ENCODE results near the gene NUDT16L1.

Gene NUDT16L1

DNA sequence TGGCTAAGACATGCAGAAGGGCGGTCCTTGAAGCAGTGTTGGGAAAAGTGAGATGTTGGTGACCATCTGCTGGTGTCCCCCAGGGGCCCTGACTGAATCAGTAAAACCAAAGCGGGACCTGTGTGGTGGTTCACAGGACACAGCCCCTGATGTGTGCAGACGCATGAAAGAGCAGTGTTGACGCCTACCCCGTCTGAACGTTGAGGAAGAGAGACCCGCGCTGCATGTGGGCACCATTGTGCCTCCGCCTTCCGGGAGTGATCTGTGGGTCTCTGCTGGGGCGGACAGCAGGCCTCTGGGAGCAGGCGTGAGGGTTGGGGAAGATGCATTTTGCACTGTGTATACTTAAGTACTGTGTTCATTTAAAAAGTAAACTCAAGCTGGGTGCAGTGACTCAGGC, 37.1 kb upstream of the NUDT16L1 start (continued):
- TF ChIP-seq, protein P1, sequence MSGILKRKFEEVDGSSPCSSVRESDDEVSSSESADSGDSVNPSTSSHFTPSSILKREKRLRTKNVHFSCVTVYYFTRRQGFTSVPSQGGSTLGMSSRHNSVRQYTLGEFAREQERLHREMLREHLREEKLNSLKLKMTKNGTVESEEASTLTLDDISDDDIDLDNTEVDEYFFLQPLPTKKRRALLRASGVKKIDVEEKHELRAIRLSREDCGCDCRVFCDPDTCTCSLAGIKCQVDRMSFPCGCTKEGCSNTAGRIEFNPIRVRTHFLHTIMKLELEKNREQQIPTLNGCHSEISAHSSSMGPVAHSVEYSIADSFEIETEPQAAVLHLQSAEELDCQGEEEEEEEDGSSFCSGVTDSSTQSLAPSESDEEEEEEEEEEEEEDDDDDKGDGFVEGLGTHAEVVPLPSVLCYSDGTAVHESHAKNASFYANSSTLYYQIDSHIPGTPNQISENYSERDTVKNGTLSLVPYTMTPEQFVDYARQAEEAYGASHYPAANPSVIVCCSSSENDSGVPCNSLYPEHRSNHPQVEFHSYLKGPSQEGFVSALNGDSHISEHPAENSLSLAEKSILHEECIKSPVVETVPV (CRISPR knock-in tag; IDR thresholded peaks at IDR 0.05), result no peak
- no peak for TF ChIP-seq ZNF565 (CRISPR knock-in tag; conservative IDR thresholded peaks at IDR 0.05; ENCODE audit: low read depth)

- no peak for TF ChIP-seq ARNTL (CRISPR knock-in tag; IDR thresholded peaks at IDR 0.05; ENCODE audit: borderline replicate concordance, low read depth)
- no peak for TF ChIP-seq SNAI2 (CRISPR knock-in tag; IDR thresholded peaks at IDR 0.05)
- TF ChIP-seq, protein P2, sequence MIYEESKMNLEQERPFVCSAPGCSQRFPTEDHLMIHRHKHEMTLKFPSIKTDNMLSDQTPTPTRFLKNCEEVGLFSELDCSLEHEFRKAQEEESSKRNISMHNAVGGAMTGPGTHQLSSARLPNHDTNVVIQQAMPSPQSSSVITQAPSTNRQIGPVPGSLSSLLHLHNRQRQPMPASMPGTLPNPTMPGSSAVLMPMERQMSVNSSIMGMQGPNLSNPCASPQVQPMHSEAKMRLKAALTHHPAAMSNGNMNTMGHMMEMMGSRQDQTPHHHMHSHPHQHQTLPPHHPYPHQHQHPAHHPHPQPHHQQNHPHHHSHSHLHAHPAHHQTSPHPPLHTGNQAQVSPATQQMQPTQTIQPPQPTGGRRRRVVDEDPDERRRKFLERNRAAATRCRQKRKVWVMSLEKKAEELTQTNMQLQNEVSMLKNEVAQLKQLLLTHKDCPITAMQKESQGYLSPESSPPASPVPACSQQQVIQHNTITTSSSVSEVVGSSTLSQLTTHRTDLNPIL (CRISPR knock-in tag; IDR thresholded peaks at IDR 0.05; ENCODE audit: low read depth), result no peak
- no peak for TF ChIP-seq OSR1 (CRISPR knock-in tag; IDR thresholded peaks at IDR 0.05)
- TF ChIP-seq, protein P1 (CRISPR knock-in tag; IDR thresholded peaks at IDR 0.05), result no peak
- no peak for TF ChIP-seq PPARA (CRISPR knock-in tag; IDR thresholded peaks at IDR 0.05; ENCODE audit: borderline replicate concordance)
- no peak for TF ChIP-seq CSDC2 (CRISPR knock-in tag; IDR thresholded peaks at IDR 0.05)
- TF ChIP-seq, protein P3, sequence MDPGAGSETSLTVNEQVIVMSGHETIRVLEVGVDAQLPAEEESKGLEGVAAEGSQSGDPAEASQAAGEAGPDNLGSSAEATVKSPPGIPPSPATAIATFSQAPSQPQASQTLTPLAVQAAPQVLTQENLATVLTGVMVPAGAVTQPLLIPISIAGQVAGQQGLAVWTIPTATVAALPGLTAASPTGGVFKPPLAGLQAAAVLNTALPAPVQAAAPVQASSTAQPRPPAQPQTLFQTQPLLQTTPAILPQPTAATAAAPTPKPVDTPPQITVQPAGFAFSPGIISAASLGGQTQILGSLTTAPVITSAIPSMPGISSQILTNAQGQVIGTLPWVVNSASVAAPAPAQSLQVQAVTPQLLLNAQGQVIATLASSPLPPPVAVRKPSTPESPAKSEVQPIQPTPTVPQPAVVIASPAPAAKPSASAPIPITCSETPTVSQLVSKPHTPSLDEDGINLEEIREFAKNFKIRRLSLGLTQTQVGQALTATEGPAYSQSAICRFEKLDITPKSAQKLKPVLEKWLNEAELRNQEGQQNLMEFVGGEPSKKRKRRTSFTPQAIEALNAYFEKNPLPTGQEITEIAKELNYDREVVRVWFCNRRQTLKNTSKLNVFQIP (CRISPR knock-in tag; IDR thresholded peaks at IDR 0.05; ENCODE audit: borderline replicate concordance, low read depth), result no peak
- no peak for TF ChIP-seq ZNF565 (CRISPR knock-in tag; conservative IDR thresholded peaks at IDR 0.05; ENCODE audit: low read depth)
- TF ChIP-seq ISL1 (CRISPR knock-in tag; IDR thresholded peaks at IDR 0.05), result no peak
Measured at GRCh38 chr16:4656695-4657686, 36.4 kb upstream of the NUDT16L1 start.

DNA sequence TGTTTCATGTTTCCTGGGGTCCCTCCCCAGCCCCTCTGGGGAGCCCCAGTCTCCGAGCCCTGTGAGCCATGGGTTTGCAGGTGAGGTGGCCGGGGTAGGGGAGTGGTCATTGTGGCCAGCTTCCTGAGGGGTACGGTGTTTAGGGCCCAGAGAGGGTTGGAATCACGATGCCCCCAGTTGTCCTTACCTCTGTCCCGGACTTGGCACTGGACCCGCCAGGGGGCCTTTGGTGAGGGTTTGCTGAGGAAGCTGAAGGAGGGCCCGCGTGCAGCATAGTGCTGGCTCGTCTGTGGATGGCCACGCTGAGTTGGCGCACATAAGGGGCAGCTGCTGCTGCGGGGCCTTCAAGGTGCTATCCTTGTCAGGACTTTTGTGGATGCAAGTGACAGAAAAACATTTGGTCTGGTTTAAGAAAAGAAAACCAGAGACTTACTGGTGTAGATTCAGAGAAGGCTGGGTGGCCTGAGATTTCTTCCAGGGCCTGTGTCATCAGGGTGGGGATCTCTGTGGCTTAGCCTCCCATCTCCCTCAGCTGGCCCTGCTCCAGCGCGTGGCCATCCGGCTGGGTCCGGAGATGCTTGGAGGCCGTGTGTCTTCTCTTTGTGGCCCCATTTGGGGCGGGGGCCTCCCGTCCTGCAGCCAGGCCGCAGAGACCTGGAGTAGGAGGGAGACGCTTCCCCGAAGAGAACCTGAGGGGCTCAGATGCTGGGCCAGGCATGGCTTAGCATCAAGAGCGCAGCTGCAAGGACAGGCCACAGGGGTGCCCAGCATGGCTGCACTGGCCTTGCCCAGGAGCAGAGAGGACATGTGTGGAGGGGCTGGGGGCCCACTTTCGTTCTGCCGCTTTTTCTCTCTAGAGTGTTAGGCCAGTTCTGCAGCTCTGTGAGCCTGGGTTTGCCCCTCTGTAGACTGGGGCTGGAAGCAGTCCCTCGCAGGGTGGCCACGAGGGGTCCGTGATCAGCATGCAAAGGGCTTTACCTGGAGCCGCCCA, 33.7 kb upstream of the NUDT16L1 start:
- ATAC-seq, result no peak; the same call in 2 of the 3 replicates
- TF ChIP-seq ZC3H10 (CRISPR knock-in tag; IDR thresholded peaks at IDR 0.05), result no peak
- no peak for TF ChIP-seq TSHZ2 (CRISPR knock-in tag; IDR thresholded peaks at IDR 0.05)
- TF ChIP-seq TOX (CRISPR knock-in tag; IDR thresholded peaks at IDR 0.05; ENCODE audit: borderline replicate concordance), result no peak
- TF ChIP-seq BACH2 (CRISPR knock-in tag; IDR thresholded peaks at IDR 0.05; ENCODE audit: borderline replicate concordance), result no peak
- no peak for TF ChIP-seq ESRRG (CRISPR knock-in tag; IDR thresholded peaks at IDR 0.05)

More at GRCh38 chr16:4656695-4657686, 36.4 kb upstream of the NUDT16L1 start:
- ATAC-seq, result no peak

Data from SK-N-SH treated with all-trans-retinoic acid at 6 μM for 48 hours (cell line).